ENCODE results near the gene DHRS1.

Gene DHRS1

DNA sequence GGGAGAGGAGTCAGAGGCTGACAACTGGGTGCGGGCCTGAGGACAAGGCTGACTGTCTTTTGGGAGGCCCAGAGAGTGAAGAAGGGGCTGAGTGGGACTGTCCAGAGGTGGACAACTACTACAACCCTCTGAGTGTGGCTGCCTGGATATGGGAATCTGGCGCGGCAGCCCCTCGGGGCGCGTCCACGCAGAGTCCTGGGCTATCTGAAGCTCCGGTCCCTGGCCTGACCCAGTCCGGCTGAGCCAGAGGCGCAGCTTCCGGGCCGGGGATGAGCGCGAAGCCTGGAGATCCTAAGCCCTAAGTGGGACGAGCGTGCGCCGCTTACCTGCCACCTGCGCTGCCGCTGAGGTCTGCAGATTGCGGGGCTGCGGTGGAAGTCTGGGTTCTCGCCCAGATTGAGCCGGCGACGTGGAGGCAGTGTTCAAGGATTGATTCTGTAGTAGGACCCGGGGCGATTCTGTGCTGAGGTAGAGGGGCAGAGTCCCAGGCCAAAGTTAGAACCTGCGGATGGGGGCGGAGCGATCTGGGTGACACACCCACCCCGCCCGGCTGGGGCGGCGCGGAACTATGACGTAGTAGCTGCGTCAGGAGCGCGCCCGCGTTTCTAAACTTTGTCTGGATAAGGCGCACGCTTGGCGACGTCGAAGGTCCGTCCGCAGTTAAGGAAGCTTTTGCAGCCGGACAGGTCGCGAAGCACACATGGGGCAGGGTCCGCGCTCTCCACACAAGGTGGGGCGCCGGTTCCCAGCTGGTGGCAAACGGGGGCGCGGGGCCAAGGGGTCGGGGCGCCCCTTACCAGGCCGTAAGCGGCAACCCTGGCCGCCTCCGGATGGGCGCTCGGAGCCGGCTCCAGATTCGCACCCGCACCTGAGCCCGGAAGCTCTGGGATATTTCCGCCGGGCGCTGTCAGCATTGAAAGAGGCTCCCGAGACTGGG, at the start of gene DHRS1, which contains the start of gene NOP9:
DHRS1 (minus strand) TSS at position 526 of the 937 bp plus-strand sequence. CDS start 674 bp downstream, outside the sequence.
NOP9 (plus strand) TSS at position 596 of the 937 bp plus-strand sequence; CDS start at position 701, 105 bp downstream.
- DNase-seq (ENCODE audit: low spot score) = peak; percentile 82

DNA sequence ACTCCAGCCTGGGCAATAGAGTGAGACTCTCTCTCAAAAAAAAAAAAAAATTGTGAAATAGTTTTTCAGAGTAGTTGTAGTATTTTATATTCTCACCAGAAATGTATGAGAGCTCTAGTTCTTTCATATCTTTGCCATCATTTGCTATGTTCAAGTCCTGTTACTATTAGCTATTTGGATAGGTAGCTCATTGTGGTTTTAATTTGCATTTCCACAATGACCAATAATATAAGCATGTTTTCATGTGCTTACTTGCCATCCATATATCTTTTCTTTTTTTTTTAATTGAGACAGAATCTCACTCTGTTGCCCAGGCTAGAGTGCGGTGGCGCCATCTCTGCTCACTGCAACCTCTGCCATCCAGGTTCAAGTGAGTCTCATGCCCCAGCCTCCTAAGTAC, 48.6 kb upstream of the DHRS1 start:
- no peak for DNase-seq (ENCODE audit: low spot score)

DNA sequence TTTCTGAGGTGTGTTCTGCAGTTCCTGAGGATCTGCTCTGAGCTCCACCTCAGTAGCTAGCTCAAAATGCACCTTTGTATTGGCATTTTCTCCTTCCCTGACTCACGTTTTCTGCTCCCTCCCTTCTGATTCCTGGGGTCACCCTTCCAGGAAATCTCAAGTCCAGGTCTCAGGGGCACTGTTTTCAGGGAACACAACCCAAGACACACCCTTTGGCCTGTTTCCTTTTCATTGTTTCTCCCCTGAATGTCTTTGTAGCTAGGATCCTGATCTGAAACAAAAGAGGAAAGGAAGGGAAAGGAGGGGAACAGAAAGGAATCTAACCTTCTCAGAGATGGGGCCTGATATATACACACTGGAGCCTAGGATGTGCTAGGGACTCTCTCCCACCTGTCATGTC, 47.6 kb upstream of the DHRS1 start:
- DNase-seq (ENCODE audit: low spot score) = no peak

- no peak for DNase-seq (ENCODE audit: low spot score)
These were observed 44.4 kb upstream of the DHRS1 start for GRCh38 chr14:24343795-24344660.

- no peak for DNase-seq (ENCODE audit: low spot score)
These were observed 43.3 kb upstream of the DHRS1 start for GRCh38 chr14:24342889-24343288.

GRCh38 chr14:24340606-24341005, 41.0 kb upstream of the DHRS1 start:
- DNase-seq (ENCODE audit: low spot score) = no peak

GRCh38 chr14:24339284-24340151, 39.9 kb upstream of the DHRS1 start, which contains the start of gene RIPK3:
RIPK3 (minus strand) TSS chr14:24339991; CDS start chr14:24339826, 165 bp downstream.
- DNase-seq (ENCODE audit: low spot score) = no peak

- DNase-seq (ENCODE audit: low spot score) = no peak
These were observed 39.3 kb upstream of the DHRS1 start for GRCh38 chr14:24338843-24339242.

GRCh38 chr14:24337824-24338175, 38.2 kb upstream of the DHRS1 start:
- no peak for DNase-seq (ENCODE audit: low spot score)

GRCh38 chr14:24337144-24337823, 37.7 kb upstream of the DHRS1 start:
- no peak for DNase-seq (ENCODE audit: low spot score)

DNA sequence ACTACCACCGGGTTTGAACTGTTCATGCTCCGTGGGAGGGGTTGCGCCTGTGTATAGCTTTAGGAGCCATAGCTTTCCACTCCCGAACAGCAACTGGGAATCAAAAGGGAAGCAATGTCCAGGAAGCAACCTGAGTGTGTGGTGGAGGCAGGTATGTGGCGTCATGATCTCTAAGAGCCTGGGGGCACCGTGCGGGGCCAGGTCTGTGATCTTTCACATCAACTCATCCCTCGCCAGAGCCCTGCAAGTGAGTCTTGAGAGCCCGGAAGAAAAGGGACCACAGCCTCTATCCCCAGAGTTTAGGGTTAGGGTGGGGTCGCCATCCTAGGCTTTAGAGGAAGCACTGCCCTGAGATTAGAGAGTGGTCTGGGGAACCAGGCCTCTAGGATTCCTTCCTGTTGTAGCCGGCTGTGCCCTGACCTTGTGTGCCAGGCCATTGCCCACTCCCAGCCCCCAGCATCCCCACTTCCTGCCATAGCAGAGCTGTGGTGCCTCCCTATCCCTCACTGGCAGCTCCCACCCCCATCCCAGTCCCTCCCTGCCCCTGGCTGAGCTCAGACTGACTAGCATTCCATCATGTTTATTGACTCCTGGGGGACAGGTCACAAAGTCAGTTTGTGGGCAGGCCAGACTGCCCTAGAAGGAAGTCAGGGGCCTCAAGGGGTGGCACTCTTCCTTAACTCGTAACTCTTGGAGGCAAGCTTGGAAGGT, 36.0 kb upstream of the DHRS1 start:
- DNase-seq (ENCODE audit: low spot score) = no peak

DNA sequence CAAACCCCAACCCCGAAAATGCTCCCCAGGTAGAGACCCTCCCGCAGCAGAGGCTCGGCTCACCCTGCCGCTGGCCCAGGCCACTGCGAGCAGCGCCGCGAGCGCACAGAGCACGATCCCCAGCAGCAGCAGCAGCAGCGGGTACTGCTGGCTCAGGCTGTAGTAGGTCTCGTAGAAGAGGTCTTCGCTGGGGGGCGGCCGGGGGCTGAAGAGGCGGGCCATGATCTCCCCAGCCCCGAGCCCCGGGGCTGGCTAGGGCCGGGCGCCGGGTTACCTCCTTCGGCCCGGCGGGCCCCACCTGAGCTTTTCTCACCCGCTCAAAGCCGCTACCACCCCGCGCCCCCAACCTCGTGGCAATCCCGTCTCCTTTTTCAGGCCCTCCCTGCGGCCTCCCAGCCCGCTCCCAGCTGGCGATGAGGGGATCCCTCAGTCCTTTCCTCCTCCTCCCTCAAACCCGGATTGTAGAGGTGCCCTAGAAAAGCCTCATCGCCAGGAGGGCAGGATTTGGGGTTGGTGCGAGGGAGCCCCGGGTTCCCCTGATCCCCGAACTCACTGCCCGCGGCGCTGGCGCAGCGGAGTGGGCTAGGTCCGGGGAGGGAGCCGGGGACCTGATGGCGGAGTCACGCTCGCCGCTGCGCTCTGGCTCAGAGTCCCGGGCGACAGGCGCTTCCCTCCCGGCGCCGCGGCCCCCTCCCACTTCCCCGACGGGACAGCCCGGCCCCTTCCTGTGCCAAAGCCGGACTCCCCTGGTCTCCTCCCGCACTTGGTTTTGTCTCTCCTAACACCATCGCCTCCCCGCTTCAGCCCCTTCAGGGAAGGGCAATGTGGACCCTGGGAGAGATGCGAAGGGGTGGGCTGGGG, 35.1 kb upstream of the DHRS1 start, which contains the start of gene ADCY4:
ADCY4 (minus strand) TSS at position 641 of the 861 bp plus-strand sequence; CDS start at position 222, 419 bp downstream.
- DNase-seq (ENCODE audit: low spot score) = no peak

GRCh38 chr14:24332268-24332993, 32.9 kb upstream of the DHRS1 start:
- peak; percentile 79 for DNase-seq (ENCODE audit: low spot score)

DNA sequence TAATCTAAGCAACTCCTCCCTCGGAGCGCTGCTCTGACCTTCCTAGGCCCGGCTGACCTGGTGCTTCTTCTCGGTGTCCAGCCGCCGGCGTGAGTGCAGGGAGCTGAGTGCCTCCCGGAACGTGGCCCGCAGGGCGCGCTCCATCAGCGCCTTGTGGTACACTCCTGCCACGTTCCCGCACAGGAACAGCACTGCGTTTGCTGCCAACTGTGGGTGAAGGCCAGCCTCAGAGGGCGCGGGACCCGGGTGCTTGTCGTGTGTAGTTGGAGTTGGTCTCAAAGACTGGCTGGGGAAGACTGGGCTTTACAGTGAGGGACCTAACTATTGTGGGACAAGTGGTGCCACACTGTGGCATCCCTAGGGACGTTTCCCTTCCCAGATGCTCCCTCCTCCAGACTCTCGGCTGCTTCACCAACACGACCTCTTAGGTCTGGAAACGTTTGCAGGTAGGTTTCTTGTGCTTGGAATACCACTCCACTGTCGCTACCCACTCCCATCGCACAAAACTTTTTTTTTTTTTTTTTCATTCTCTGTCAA, 32.2 kb upstream of the DHRS1 start:
- no peak for DNase-seq (ENCODE audit: low spot score)

DNA sequence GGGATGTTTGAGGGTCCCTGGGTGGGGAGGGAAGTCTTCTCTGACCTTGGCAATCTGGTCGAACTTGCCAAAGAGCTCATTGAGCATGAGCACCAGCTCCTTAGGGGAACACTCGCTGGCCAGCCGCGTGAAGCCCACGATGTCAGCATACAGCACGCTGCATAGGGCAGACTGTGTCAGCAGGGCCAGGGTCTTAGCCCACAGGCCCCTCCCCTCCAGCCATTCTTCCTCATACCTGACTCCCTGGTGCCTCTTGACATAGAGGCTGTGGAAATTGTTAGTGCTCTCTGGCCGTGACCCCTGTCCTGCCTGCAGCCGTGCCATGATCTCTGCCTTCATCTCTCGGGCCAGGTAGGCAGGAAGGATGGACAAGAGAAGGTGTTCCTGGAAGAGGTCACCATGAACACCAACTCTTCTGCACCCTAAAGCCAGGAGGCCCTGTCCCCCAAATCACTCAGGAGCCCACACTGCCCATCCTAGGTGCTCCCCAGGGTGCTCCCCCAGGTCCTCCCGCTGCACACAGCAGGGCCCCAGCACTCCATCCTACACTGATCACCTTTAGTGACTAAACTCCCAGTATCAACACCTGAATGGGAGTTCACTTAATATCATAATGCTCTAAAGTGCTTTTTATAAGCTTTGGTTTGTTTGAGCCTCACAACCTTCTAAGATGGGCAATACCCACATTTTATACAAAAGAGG, 31.5 kb upstream of the DHRS1 start:
- no peak for DNase-seq (ENCODE audit: low spot score)

DNA sequence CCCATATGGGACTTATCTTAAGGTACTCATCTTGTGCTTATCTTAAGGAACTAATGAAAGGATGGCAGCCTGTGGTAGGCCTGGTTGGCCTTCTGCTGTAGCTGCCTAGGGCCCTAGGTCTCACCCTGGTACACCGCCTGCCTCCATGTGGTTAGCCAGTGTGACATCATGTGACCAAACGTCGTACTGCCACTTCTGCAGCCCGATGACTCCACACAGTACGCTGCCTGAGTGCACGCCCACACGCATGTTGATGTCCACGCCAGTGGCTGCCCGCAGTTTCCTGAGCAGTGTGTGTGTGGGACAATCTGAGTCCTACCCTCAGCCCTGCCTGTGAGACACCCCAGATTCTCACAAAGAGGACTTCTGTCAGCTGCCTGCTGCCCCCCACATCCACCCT, 30.2 kb upstream of the DHRS1 start:
- no peak for DNase-seq (ENCODE audit: low spot score)

DNA sequence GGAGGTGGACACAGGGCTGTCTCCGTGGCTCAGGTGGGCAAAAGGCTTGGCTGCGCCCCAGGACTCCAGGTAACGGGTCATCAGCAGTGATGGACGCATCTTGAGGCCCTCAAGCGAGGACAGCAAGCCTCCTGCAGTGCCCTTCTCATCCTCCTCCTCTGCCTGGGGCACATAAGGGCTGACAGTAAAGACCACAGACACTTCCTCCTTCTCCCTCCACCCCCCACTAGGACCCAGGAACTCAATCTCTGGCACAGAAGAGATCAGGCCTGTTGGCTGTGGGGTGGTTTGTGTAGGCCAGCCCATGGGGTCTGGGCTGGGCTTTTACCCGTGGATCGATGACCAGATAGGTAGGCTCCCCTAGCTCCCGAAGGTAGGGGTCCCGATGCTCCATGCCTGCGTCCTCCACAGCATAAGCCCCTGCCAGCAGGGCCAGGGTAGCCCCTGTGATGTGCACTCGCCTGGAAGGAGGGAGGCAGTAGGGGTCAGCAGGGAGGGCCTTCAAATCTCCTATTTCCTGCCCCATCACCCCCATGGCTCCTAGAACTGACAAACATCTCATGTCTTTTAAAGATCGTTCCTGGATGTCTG, 29.6 kb upstream of the DHRS1 start:
- no peak for DNase-seq (ENCODE audit: low spot score)
